ENCODE measurements around the gene MTTP.
"Not testable (repeated sequence)": the region's sequence is repeated elsewhere in the genome, so short reads cannot be mapped to it uniquely, and the experiment has no call there.

MTTP gene

DNA sequence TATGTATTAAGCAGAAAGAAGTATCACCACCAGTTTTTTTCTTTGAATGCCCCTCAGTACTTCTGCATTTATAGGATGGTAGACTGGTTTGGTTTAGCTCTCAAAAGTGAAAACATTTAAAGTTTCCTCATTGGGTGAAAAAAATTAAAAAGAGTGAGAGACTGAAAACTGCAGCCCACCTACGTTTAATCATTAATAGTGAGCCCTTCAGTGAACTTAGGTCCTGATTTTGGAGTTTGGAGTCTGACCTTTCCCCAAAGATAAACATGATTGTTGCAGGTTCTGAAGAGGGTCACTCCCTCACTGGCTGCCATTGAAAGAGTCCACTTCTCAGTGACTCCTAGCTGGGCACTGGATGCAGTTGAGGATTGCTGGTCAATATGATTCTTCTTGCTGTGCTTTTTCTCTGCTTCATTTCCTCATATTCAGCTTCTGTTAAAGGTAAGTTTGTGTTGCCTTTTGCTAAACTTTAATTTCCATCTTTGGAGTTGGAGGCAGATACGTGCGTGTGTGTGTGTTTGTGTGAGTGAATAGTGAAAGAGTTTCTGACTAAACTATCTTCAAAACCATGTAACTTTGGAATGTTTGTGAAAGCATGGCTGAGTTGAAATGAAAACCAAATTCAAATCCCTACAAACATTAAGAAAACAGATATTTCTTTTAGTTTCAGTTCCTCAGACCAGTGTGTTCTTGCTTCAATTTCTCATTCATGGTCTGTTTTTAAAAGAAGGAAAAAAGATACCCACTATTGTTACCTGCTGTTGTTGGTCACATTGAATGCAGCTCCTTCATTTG is at the start of gene MTTP:
TSS of gene MTTP (plus strand) at position 295 of the 795 bp plus-strand sequence. CDS start at position 381, 86 bp downstream.
- DNase-seq: no peak

DNA sequence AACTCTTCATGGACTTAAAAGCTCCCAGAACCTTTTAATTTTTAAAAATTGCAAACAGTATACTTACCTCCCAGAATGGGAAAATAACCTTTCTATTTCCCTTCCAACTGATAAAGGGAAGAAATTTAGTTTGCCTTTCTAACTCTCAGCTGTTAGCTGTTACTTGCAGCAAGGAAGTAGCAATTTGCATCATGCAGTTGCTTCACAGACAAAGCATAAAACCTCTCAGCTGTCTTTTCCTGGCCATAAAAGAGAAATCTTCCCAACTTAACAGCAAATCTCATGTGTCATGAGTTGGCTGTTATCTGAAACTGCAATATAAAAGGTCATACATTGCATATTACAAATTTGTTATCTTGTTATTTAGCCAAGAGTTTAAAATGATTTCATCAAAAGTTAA is 45.4 kb upstream of the MTTP start:
- no peak for DNase-seq

DNA sequence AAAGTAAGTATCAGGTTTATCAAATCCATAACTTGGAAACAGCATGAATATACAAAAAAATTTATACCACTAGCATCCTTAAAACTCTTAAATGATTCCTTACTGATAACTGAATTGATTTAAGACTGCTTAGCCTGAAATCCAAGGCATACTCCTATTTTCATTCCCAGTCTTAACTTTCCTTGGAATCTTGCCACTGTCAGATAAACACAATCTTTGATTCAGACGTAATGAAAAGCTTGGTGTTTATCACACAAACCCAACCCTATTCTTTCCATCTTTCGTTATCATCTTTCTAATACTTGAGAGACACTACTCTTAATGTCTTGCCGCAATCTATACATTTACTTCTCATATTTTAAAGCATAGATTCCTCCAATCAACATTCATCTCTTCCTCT is 44.7 kb upstream of the MTTP start:
- no peak for DNase-seq

- DNase-seq: not testable (repeated sequence)
These were observed 39.9 kb upstream of the MTTP start for GRCh38 chr4:99534699-99535098.

- DNase-seq: no peak
These were observed 38.4 kb upstream of the MTTP start for GRCh38 chr4:99536271-99536670.

DNA sequence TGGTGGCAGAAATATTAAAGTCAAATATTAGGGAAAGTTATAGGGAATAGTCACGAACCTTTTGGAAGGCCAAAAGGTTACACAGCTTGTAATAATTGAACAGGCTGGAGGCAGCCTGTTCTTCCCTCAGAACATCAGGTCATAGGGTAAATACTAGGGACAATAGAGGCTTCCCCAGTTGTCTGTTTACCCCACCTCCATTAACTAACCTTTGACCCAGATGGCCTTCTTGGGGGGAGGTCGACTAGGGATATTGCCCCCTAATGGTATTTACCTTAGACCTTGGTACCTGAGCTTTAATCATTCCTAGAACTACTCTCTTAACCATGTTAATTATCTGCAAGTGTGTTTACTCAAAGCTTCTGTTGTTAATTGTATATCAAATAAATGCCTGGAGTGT is 37.8 kb upstream of the MTTP start:
- no peak for DNase-seq

DNA sequence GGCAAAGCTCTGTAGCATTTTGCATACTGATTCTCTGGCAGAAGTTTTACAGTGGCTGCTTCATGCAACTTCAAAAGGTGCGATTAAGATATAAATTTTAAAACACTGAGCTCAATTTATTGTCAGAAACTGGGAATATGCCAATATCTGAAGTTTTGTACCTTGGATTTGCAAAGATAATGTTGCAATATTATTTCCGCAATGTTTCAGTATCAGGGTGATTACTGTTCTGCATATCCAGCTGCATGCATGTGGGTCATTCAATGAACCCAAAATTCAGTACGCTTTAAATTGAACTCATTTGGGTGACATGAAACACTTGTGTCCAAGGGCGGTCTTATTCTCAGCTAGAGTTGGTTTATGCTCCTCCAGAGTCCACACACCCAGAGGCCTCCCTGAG is 37.0 kb upstream of the MTTP start:
- no peak for DNase-seq

GRCh38 chr4:99540277-99540939 is 34.2 kb upstream of the MTTP start:
- no peak for DNase-seq

DNA sequence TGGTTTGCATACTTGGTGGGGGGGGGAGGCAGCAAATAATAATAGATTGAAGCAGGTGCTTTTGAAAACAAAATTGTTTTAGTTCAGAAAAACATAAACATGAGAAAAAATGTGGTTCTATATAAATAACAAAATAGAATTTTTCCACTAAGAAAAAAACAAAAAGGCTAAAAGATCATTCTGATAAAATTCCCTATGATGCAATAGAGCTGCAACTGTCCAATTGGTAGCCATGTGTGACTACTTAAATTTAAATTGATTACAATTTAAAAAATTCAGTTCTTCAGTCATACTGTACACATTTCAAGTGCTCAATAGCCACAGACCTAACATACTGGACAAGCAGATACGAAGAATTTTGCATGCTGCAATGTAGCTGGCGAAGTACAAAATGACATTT is 21.8 kb upstream of the MTTP start:
- no peak for DNase-seq

- DNase-seq: peak; percentile 87 to 100 (median 98)
These were observed 11.1 kb upstream of the MTTP start, which contains the start of gene TRMT10A for GRCh38 chr4:99563310-99564186. Gene TRMT10A (minus strand): TSS chr4:99564039. CDS start chr4:99559338, 4,701 bp downstream.

- no peak for DNase-seq
These were observed 9.7 kb upstream of the MTTP start for GRCh38 chr4:99564921-99565320.

GRCh38 chr4:99571883-99572282 is 2.7 kb upstream of the MTTP start:
- DNase-seq: no peak

- DNase-seq: no peak
These were observed 1.9 kb upstream of the MTTP start for GRCh38 chr4:99572527-99573240.

DNA sequence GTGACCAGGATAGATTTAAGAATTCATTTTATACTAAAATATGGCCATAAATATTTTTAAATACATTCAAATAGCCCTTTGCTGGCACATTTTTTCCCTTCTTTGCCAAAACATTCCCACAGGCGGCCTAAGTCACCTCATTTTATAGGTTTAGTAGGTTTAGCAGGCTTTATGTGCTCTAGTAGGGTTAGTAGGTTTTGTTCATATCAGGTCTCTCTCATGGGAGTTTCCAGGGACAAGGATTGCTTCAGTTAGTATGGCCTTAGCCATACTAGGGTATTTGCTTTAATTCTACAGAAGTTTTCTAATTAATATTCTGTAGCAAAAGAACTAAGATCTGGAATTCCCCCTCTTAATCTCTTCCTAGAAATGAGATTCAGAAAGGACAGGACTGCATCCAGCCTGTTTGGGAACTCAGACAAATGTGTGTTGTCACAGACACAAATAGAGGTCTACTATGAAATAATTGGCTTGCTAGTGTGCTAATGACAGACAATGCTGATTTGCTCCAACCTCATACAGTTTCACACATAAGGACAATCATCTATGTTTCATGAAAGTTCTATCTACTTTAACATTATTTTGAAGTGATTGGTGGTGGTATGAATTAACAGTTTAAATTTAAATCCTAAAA is 772 bp upstream of the MTTP start:
- no peak for DNase-seq

GRCh38 chr4:99578714-99579113 is 4.1 kb downstream of the MTTP start:
- no peak for DNase-seq

GRCh38 chr4:99585516-99585915 is 10.9 kb downstream of the MTTP start:
- no peak for DNase-seq

GRCh38 chr4:99586322-99586721 is 11.7 kb downstream of the MTTP start:
- no peak for DNase-seq

DNA sequence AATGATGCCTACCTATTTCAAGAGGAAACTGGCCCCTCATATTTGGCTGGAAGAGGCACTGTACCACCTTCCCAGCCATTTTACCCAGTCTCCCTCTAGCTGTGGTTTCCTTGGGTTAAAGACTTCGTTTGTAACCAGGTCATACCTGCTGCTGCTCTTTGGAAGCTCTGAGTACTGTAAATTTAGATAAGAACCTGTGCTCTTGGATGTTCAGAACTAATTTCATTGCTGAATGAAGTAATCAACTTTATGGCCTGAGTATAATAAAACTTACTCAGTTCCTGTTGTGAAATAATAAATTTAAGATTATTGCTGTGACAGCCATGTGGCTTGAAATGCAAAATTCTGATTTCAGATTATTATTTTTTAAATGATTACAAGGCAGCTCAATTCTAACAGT is 12.2 kb downstream of the MTTP start:
- no peak for DNase-seq

DNA sequence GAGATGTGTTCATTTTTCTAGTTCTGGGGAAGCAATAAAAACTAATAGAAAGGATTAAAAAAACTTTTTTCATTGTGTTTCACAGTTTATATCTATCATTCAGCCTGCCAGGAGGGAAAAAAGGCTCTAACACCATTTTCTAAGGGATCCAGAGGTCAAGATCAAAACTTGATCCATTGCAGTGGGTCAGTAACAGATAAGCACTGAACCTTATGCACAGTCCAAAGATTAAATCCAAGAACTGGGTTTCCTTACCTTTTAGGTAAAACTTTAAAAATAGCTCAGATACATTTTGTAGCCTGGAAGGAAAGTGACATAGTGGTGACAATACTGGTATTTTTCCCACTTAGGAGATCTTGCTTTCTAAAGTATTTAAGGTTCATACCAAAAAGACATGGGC is 12.7 kb downstream of the MTTP start:
- DNase-seq: no peak

- DNase-seq: no peak
These were observed 13.2 kb downstream of the MTTP start for GRCh38 chr4:99587803-99588202.

DNA sequence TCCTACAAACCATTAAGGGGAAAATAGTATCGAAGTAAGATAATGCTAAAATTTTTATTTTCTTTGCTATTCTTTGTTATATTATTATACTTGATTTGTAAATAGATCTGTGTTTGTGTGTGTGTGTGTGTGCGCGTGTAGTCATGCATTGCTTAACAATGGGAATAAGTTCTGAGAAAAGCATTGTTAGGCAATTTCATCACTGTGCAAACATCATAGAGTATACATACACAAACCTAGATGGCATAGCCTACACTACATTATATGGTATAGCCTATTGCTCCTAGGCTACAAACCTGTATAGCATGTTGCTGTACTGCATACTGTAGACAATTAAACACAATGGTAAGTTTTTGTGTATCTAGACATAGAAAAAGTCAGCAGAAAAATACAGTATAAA is 17.1 kb downstream of the MTTP start:
- DNase-seq: no peak
